GM19372 (cell line): Measurements from ENCODE around the gene ZFYVE27.

Experiments
- ATAC-seq: cut with Tn5 transposase; IDR thresholded peaks from one replicate; pipeline ENCODE4 v1.9.1; 2021; ENCODE audit warnings: mild to moderate bottlenecking, low read depth, moderate library complexity; ENCODE audit not compliant: unreplicated experiment

Gene ZFYVE27

DNA sequence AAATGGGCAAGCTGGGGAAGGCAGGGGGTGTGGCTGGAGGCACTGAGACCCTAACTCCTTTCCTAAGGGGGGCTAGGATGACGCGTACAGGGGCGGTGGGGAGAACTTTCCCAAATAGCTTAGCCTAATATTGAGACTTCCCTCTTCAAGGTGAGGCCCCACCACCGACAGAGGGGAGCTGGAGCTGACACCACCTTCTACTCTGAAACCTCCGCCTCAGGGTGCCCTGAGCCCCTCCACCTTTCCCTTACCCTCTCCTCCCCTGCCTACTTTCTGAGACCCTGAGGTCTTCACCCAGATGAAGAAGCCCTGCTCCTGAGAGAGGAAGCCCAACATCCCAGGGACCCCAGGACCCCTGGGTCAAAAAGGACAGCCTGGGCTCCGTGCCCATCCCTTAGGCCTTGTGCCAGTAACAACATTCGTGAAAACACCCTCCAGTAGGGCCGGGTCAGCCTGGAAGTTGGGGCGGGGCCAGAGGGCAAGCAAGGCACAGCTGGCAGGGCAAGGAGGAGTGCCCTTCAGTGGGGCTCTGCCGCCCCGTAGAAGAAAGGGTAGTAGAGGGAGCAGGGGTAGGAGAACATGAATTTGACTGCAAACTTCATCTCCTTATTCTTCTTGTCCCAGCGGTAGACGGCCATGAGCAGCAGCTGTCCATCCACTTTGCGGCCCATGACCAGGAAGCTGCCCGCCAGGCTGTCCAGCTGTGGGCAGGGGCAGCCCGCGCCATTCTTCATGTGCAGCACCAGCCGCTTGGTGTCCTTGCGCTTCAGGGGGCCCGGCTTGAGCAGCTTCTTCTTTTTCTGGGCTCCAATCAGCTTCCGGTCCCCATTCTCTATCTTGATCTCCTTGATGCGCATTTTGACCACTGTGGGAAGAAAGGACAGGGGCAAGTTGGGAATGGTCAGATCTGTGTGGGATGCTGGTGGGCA, 30.3 kb downstream of the ZFYVE27 start:
- no peak for ATAC-seq

DNA sequence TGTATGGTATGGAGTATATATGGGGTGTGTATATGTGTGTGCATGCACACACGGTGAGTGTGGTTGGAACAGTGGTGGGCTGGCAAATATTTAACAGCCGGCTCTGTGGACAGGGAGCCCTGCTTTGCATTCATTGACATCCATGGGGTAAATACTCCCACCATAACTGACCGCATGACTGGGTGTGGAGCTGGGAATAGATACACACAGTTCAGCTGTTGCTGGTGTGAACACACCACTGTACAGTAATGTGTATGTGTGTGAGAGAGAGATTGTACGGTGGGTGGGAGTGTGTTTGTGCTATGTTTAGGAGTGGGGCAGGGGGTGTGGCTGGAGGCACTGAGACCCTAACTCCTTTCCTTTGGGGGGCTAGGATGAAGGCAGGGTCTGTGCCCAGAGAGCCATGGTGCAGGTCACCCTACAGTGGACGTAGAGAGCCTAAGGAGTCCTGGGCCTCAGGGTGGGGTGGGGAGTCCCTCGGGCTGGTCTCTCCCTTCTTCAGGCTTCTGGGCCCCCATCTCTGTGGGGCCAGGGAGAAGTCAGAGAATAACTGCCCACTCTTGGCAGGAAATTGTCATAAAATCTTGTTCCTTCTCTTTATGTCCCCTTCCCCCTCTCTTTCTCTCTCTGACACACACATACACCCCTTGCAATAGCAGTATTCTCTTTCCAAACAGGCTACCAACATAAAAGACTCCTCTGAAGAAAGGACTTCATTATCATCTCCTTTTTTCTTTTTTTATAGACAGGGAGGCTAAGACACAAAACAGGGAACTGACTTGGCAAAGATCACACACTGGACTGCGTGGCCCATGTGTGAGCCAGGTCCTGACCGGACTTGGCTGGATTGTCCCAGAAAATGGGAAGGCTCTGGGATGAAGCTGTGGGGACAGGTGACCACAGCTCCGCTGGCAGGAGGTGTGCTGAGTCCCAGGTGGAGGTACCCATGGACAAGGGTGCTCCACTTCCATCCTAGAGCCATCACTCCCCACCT, 31.7 kb downstream of the ZFYVE27 start:
- no peak for ATAC-seq

DNA sequence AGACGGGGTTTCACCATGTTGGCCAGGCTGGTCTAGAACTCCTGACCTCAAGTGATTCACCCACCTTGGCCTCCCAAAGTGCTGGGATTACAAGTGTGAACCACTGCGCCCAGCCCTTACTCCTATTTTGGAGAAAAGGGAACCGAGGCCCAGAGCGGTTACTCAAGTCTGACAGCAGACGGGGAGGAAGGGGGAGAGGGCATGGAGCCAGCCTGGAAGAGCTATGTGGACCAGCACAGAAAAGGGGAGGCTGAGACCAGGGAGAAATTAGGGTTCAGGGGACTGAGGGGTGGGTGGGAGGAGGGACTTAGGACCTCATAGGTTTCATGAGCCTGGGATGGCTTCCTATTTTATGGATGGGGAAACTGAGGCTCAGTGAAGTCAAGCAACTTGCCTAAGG, 33.3 kb downstream of the ZFYVE27 start:
- no peak for ATAC-seq

DNA sequence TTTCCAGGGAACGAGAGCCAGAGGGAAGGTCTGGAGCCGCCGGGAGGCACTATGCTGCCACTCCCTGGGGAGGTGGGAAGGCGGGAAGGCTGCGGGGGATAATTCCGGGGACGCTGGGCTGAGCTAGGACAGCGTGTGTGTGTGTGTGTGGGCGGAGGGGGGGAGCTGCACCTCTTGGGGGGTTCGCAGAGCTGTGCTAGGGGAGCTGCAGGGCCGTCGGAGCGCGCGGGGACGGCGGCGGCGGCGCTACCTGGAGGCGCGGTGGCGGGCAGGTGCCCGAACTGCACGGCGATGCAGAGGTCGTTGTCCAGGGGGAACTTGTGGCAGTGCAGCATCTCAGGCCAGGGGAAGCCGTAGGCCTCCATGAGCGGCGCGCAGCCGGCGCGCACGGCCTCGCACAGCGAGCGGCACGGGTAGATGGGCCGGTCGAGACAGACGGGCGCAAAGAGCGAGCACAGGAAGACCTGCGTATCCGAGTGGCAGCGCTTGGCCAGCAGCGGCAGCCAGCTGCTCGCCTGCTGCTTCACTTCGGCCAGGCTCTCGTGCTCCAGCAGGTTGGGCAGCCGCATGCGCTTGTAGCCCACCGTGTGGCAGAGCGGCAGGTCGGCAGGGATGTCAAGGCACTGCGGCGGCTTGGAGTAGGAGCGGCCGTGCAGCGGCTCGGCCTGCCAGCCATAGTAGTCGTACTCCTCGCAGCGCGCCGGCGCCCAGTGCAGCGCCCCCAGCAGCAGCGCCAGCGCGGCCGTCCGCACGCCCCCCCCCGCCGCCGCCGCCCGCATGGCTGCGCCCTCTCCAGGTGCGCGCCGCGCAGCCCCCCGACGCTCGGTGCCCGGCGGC, 34.3 kb downstream of the ZFYVE27 start:
- no peak for ATAC-seq

DNA sequence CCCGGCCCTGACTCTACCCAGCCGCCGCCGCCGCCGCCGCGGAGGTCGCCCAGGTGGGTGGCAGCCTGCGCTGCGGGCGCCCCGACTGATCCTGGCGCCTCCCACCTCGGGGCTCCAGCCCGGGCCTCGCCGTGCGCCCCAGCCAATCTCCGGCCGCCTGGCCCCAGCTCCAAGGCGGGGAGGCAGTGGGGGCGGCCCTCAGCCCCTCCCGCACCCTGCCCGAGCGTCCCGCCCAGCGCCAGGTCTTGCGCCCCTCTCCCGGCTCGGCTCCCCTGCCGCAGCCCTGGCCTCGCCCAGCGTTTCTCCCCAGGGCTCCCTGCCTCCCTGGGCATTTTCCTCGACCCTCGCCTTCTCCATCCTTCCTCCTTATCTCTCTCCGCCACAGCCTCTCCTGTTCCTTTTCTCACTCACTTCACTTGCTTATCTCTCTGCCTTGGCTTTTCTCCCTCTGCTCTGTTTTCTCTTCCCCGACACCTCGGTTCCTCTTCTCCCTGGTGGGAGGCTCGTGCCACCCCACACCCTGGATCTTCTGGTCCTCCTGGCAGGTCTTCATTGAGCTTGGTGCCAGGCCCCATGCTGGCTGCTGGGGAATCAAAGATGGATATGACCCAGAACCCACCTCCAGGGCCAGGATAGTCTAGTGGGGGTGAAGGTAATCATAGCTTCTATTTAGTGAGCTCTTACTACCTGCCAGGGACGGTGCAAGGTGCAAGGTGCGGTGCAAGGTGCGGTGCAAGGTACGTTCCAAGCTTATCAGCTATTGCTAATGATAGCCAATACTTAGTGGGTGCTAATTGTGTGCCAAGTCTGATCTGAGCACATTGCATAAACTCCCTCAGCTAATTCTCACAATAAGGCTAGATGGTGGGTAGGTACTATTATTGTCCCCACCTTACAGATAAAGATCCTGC, 35.2 kb downstream of the ZFYVE27 start, which contains the start of gene SFRP5:
Gene SFRP5, minus strand, starts transcription at position 87 of the 911 bp plus-strand sequence. CDS start 166 bp downstream, outside the sequence.
- ATAC-seq = no peak

DNA sequence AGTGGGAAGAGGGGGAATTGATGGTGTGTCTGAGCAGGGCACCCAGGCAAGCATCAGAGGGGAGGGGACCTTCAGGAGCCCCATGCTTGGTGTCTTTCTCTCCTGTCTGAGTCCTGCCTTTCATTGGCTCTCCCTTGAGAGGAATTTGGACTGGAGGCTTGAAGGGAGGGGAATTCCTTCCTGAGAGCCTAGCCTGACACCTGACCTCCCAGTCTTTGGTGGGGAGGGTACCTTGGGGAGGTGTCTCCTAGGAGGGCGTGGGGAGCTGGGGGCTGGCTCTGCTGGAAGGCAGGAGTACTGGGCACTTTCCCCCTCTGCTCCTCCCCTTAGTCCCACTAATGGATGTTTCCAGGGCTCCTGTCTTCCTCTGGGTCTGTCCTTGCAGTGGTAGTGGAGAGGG, 36.2 kb downstream of the ZFYVE27 start:
- ATAC-seq = no peak

DNA sequence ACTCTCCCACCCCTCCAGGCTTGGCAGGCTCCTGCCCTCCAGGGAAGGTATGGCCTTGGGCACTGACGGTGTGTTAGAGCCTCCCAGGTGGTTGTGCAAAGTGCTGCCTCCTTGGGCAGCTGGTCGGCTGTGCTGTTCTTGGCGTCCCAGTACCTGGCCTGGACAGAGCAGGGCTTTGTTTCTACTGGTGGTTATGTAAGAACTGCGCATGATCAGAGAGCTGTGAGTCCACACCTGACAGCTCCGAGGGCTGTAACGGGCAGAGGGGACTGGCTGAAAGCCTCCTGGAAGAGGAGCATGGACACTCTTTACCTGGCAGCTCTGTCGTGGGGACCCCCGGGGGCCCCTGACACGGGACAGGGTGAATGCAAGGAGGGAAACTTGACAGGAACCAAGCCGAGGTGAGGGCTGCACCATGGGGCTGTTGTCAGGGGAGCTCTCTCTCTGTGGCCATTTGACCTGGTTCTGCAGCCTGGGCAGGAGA, 37.9 kb downstream of the ZFYVE27 start:
- ATAC-seq = no peak

DNA sequence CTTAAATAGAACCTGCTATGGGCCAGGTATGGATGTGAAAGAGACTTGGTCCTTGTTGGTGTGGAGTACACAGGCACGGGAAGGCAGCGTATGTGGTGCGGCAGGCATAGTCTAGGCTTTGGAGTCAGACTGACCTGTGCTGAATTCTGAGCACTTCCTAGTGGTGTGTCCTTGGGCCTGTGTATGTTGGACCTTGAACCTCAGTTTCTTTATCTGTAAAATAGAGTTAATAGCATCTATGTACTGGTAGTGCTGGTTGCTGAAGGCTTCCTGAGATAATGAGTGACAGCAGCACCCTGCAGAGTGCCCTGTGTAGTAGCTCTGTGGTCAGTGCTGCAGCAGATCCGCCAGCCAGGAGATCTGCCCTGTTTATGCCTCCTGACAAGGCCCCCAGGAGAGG, 40.2 kb downstream of the ZFYVE27 start:
- no peak for ATAC-seq

DNA sequence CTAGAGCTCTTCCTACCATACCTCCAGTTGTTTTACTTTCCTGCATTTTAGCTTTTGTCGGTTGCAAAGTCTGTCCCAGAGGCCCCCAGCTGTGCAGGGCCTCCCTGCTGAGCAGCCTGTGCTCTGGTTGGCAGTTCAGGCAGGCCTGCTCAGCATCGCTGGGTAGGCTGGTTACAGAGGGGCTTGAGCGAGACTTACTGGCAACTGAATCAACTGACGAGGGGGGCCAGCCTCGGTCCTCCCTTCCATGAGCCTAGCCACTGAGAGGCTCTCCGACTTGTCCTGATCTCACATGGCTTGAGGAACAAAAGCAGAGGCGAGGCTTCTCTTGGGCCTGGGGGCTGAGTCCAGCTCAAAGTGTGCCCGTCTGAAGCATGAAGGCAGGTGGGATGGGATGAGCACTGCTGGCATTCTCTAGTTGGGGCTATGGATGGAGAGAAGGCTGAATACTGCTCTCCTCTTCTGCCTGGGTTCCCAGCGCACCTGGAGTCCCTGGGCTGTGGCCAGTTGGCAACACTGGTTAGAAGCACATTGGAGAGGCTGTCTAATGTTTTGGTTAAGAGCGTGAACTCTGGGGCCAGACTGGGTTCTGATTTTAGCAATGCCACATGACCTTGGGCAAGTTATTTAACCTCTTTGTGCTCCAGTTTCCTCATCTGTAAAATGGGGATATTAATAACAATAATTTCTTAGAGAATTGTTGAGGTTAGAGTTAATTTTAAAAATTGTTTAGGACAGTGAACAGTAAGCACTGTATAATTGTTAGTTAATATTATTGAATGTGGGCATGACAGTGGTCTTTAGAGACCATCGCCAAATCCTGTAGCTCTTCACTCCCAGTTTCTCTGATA, 41.7 kb downstream of the ZFYVE27 start:
- no peak for ATAC-seq

DNA sequence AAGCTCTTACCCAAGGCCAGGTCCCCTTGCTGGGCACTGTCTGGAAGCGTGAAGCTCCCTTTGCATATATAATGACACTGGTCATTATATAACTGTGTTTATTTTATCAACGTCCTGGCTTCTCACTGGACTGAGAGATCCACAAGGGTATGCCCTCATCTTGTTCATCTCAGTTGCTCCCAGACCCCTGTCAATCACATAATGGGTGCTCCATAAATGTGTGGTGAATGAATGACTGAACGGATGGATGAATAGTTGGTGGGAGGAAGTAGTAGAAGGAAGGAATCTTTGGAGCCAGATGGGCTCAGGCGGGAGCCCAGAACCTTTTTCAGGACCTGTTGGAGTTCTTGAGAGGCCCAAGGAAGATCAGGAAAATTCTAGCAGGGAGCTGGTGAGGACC, 42.6 kb downstream of the ZFYVE27 start:
- ATAC-seq = no peak

DNA sequence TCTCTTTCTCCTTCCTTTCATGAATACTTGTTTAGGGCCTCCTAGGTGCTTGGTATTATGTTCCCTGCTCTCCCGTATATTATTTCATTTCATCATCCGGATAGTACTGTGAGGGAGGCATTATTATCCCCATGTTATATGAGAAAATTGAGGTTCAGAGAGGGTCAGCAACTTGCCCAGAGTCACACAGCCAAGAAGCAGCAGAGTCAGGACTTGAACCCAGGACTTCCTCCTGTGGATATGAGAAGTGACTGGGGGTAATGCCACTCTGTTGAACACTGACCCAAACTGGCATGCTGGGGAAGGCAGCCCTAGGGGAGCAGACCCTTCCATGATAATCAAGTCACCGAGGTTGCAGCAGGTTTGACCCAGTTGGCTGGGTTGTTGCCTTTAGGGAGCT, 43.0 kb downstream of the ZFYVE27 start:
- no peak for ATAC-seq

DNA sequence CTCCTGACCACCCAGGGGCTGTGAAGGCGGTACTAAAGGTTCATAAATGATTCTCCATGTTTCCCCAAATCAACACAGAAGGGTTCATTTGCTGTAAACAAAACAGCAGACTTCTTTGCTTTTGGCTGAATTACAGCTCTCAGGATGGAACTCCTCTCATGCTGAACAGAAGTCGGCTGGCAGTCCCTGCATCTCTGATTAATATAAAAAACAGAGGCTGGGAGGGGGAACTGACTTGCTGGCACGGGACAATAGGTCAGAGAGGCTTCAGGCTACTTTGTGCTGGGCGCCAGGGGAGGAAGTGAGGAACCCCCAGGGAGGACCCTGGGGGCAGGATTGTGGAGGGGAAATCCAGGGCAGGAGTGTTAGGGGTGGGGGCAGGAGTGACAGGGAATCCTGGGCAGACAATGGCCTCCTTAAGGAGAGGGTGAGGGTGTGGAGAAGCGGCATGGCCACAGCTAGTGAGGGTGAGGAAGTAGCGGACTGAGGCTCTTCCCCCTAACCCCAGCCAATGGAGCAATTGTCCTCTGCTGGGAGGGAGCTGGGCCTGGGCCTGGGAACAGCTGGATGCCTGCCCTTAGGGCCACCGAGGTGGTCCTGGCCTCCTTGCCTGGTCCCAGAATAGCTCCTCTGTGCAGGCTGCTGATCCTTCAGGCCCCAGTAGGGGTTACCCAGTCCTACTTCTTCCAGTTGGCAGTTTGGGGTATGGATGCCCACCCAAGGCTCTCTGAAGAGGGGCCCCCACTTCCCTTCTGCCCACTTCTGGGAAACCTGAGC, 44.1 kb downstream of the ZFYVE27 start:
- ATAC-seq = no peak

DNA sequence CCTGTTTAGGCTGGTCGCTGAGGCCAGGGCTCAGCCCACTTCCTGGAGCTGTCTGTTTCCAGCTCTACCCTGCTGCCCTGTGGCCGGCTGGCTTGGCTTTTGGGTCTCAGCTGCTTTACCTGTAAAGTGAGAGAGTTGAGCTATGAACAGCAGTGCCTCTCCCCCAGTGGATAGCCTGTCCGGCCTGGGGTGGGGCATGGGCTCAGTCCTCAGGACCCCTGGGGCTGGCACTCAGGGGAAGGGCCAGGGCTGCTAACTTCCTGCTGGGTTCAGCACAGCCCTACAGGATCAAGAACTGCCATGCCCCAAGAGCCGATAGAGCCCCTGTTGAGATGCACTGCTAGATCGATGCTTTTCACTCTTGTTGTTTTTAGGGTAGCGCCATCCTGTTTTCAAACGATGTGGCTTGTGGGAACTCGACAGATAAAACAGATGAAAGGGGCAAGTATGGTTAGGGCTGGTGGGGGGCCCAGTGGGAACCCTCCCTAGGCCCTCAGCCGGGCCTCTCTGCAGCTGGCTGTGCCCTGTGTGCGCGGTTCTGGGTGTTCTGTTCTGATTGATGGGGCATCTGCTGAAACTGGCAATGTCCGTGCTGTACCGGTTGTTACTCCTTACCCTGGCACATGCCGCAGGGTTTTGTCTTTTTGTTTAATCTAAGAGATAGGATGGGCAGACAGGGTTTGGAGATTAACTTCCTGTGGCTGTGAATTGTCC, 44.8 kb downstream of the ZFYVE27 start:
- ATAC-seq = no peak

DNA sequence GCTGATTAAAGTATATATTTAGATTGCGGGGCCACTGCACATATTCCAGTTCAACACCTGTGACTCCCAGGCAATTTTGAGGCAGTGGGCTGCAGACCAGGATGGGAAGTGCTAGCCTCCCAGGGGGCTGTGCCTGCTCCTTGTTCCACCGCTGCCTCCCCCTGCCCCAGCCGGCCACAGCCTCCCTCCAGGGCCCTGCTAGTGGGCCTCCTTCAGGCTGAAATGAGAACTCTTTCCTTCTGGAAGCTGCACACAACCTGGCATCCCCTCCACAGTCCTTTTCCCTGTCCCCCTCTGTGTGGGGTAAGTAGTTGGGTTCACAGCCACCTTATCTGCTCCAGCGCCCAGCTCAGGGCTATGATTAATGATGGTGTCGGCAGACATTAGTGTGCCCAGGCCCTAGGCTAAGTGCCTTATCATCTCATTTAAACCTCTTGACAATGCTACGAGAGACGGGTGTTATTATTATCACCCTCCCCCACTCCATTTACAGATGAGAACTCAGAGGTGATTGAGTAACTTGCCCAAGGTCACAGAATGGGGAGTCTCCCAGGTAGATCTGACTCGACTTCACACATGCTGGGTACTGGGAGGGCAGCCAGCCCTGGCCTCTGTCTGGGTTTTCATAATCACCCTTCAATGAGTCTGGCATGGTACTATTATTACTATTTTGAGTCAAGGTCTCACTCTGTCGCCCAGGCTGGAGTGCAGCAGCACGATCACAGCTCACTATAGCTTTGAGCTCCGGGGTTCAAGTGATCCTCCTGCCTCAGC, 45.7 kb downstream of the ZFYVE27 start:
- ATAC-seq = no peak

DNA sequence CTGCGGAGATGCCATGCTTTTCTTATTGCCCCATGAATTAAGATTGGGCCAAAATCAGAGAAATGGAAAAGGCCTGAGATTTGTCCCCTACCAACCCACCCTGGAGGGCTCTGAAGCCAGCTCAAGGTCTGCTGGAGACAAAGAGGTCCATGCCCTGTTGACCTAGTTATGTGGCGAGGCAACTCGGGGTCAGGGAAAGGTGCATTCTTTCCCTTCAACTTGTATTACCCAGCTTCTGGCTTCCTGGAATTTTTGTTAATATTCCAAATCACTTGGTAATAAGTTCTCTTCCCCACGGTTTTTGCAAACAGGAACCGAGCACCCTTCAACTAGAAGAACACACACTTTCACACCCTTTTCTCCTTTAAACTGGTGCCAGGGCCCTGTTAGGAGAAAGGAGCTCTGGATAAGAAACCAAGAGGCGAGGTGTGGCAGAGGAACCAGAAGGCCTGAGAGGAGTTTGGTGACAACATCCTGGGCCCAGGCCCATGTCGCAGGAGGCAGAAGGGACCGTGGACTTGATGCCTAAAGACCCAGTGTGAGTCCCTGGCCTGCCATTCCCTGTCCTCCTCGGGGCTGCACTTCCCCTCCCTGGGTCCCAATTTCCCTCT, 47.4 kb downstream of the ZFYVE27 start:
- no peak for ATAC-seq

DNA sequence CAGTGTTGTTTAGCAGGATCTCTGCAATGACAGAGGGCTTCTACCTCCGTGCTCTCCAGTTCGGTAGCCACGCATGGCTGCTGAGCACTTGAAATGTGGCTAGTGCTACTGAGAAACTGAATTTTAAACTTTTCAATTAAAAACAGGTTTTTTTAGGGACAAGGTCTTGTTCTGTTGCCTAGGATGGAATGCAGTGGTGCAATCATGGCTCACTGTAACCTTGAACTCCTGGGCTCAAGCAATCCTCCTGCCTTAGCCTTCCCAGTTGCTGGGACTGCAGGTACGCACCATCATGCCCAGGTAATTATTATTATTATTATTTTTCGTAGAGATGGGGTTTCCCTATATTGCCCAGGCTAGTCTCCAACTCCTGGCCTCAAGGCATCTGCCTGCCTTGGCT, 48.3 kb downstream of the ZFYVE27 start:
- ATAC-seq = no peak
